Retinal pigment epithelial cell (primary cell): ENCODE measurements around the gene NFIC.

ENCODE experiments used
- DNase-seq: peaks from one replicate; pipeline ENCODE4 v3.0.0-alpha.2; 2010; ENCODE audit warnings: low read depth
- H3K4me3 ChIP-seq: 2 replicates; pipeline ENCODE4 v1.5.1; 2011; ENCODE audit warnings: mild to moderate bottlenecking, low read length, control low read depth, moderate library complexity
- TF ChIP-seq, protein P1 (sequence below): conservative IDR thresholded peaks from 2 replicates; pipeline ENCODE4 v1.5.1; 2011; ENCODE audit warnings: low read depth, low read length, control low read depth, inconsistent platforms

The NFIC gene

DNA sequence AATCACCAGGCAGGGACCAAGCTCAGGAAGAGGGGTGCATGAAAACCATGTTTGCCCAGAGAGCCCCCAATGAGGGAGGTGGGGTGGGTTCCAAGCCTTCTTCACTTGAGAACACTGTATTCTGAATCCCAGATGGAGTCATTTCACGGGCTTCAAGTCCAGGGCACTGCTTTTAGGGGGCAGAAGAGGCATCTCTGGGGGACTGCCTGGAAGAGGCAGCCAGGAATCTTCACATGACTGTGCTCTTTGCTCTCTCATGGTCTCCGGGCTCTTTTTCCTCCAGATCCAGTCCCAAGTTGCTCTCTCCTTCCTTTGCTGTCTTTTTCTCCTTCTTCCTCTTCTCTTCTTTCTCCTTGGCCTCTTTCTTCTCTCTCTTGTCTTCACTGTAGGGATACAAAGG lies 108.2 kb downstream of the NFIC start:
- H3K4me3 ChIP-seq, result no peak overlapping the region
- TF ChIP-seq, protein P1, sequence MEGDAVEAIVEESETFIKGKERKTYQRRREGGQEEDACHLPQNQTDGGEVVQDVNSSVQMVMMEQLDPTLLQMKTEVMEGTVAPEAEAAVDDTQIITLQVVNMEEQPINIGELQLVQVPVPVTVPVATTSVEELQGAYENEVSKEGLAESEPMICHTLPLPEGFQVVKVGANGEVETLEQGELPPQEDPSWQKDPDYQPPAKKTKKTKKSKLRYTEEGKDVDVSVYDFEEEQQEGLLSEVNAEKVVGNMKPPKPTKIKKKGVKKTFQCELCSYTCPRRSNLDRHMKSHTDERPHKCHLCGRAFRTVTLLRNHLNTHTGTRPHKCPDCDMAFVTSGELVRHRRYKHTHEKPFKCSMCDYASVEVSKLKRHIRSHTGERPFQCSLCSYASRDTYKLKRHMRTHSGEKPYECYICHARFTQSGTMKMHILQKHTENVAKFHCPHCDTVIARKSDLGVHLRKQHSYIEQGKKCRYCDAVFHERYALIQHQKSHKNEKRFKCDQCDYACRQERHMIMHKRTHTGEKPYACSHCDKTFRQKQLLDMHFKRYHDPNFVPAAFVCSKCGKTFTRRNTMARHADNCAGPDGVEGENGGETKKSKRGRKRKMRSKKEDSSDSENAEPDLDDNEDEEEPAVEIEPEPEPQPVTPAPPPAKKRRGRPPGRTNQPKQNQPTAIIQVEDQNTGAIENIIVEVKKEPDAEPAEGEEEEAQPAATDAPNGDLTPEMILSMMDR, result no peak
- DNase-seq, result no peak

DNA sequence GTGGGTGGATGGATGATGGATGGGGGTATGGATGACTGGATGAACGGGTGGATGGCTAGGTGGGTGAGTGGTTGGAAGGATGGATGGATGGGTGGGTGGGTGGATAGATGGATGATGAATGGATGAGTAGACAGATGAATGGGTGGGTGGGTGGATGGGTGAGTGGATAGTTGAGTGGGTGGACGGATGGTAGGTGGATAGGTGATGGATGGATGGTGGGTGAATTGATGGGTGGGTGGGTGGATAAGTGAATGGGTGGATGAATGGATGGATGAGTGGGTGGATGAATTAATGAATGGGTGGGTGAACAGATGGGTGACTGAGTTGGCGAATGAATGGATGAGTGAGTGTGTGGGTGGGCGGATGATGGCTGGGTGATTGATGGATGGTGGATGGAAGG lies 109.1 kb downstream of the NFIC start:
- TF ChIP-seq, protein P1, result no peak
- DNase-seq, result no peak
- no peak overlapping the region for H3K4me3 ChIP-seq

DNA sequence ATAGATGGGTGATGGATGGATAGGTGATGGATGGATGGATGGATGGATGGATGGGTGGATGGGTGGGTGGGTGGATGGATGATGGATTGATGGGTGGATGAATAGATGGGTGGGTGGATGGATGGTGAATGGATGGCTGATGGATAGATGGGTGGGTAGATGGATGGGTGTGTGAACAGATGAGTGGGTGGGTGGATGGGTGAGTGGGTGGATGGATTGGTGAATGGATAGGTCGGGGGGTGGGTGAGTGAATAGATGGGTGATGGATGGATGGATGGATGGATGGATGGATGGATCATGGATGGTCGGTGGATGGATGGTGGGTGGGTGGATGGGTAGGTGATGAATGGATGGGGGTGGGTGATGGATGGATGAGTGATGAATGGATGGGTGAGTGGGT lies 110.4 kb downstream of the NFIC start:
- no peak for DNase-seq
- TF ChIP-seq, protein P1, result no peak
- H3K4me3 ChIP-seq, result no peak overlapping the region

DNA sequence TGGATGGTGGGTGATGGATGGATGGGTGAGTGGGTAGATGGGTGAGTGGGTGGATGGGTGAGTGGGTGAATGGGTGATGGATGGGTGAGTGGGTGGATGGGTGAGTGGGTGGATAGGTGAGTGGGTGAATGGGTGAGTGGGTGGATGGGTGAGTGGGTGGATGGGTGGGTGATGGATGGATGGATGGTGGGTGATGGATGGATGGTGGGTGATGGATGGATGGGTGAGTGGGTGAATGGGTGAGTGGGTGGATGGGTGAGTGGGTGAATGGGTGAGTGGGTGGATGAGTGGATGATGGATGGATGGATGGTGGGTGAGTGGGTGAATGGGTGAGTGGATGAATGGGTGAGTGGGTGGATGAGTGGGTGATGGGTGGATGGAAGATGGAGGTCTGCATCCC lies 111.1 kb downstream of the NFIC start:
- no peak for DNase-seq
- H3K4me3 ChIP-seq, result no peak overlapping the region
- TF ChIP-seq, protein P1, result no peak

DNA sequence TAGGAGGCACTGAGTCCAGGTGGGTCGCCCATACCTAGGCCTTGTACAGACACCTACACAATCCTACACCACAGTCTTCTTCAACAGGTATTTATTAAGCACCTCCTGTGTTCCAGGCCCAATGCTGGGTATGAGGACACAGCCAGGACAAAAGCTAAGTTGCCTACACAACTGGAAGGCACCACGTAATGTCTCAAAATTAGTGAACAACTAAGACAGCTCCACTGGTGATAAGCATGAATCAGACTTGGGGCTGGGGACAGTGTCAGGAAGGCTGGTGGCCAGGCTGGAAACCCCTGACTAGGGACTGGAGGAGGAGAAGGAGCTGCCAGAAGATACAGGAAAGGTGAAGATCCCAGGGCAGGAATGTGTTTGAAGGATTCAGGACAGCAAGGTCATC lies 111.6 kb downstream of the NFIC start:
- no peak overlapping the region for H3K4me3 ChIP-seq
- no peak for DNase-seq
- TF ChIP-seq, protein P1, result no peak

DNA sequence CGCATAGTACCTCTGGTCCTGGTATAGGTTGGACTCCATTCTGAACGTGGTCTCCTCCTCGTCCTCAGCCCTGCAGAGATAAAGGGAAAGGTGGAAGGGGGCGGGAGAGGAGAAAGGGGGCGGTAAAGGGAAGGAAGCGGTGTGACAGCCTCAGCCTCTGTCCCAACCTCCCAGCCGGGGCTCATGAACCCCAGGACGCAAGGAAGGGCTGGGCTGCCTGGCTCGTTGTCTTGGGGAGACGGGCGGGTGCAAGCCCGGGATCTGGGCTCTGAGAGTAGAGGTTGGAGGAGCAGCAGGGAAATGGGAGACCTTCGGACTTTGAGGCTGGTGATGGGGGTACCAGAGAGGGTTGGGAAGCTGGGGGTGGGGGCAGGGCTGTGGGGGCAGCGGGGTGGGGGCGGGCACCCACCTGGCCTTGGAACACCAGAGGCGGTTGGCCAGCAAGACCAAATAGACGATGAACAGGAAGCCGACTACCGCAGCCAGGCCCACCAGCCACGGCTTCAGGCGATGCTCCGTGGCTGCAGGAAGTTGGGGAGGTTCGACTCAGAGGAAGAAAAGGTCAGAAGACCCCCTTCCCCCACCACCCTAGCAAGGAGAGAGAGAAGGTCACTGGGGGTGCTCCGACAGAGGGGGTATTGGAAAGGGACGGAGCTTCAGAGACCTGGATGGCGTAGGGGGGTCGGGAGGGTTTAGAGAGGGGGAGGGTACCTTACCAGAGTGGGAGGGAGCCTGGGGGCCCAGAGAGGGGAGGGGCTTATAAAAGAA lies 112.2 kb downstream of the NFIC start:
- no peak for DNase-seq
- no peak overlapping the region for H3K4me3 ChIP-seq
- TF ChIP-seq, protein P1, result no peak

DNA sequence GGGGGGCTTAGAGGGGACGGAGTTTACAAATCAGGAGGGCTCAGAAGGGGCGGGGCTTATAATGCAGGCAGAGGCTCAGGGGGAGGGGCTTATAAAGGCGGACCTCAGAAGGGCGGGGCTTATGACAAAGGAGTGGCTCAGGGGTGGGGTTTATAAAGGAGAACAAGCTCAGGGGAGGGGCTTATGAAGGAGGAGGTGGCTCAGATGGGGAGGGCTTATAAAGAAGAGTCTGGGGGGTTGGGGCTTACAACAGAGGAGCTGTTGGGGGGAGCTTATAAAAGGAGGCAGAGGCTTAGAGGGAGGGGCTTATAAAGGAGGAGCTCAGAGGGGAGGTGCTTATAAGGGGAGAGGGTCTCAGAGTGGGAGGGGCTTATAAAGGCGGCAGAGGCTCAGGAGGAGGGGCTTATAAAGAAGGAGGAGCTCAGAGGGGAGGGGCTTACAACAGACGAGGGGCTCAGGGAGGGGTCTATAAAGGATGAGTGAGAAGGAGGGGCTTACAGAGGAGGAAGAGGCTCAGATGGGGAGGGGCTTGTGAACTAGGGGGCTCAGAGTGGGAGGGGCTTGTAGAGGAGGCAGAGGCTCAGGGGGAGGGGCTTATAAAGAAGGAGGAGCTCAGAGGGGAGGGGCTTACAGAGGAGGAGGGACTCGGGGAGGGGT lies 112.9 kb downstream of the NFIC start:
- no peak overlapping the region for H3K4me3 ChIP-seq
- DNase-seq, result no peak
- TF ChIP-seq, protein P1, result no peak
